Measurements from ENCODE around the gene MAP2K2.

The MAP2K2 gene

GRCh38 chr19:4063369-4064148 is 60.4 kb downstream of the MAP2K2 start:
- intact Hi-C loops (cut with DNase I) = no loop called here

GRCh38 chr19:4062419-4063368 is 61.2 kb downstream of the MAP2K2 start:
- intact Hi-C loops (cut with DNase I) = no loop called here
- peak in 2 of 10 donors; percentile 59 to 82 for DNase-seq

More at GRCh38 chr19:4063369-4064148, 60.4 kb downstream of the MAP2K2 start:
- DNase-seq = peak in 2 of 10 donors; percentile 64 to 67

- intact Hi-C loops (cut with DNase I) = no loop called here
- peak in 2 of 10 donors; percentile 61 to 81 for DNase-seq
These were observed 62.1 kb downstream of the MAP2K2 start for GRCh38 chr19:4061683-4062418.

GRCh38 chr19:4061178-4061682 is 62.7 kb downstream of the MAP2K2 start:
- intact Hi-C loops (cut with DNase I) = no loop called here
- peak in 2 of 10 donors; percentile 73 to 77 for DNase-seq

- peak in 3 of 10 donors; percentile 48 to 76 (median 54) for DNase-seq
- intact Hi-C loops (cut with DNase I) = no loop called here
These were observed 63.2 kb downstream of the MAP2K2 start for GRCh38 chr19:4060621-4061177.

- intact Hi-C loops (cut with DNase I) = loop anchor here (5.0 kb wide), 1 partner anchor 38 kb away; no protein-coding TSS in a partner anchor
- DNase-seq = peak in 3 of 10 donors; percentile 67 to 82 (median 69)
These were observed 63.9 kb downstream of the MAP2K2 start for GRCh38 chr19:4059891-4060620.

GRCh38 chr19:4059453-4059871 is 64.5 kb downstream of the MAP2K2 start:
- intact Hi-C loops (cut with DNase I) = loop anchor here (5.0 kb wide), 1 partner anchor 37 kb away; no protein-coding TSS in a partner anchor
- peak in 1 of 10 donors; percentile 74 for DNase-seq

GRCh38 chr19:4058693-4059452 is 65.0 kb downstream of the MAP2K2 start:
- peak; percentile 63 to 96 (median 71) for DNase-seq
- intact Hi-C loops (cut with DNase I) = loop anchor here (5.0 kb wide), 1 partner anchor 37 kb away; no protein-coding TSS in a partner anchor

- intact Hi-C loops (cut with DNase I) = loop anchor here (5.0 kb wide), 1 partner anchor 36 kb away; no protein-coding TSS in a partner anchor
- peak in 5 of 10 donors; percentile 57 to 90 (median 70) for DNase-seq
These were observed 65.8 kb downstream of the MAP2K2 start for GRCh38 chr19:4057931-4058692.

- intact Hi-C loops (cut with DNase I) = loop anchor here (5.0 kb wide), 1 partner anchor 33 kb away; no protein-coding TSS in a partner anchor
- peak in 1 of 10 donors; percentile 48 for DNase-seq
These were observed 68.7 kb downstream of the MAP2K2 start for GRCh38 chr19:4055209-4055552.

GRCh38 chr19:4054441-4055208 is 69.3 kb downstream of the MAP2K2 start:
- DNase-seq = peak in 3 of 10 donors; percentile 75 to 88 (median 85)
- intact Hi-C loops (cut with DNase I) = loop anchor here (5.0 kb wide), 1 partner anchor 32 kb away; no protein-coding TSS in a partner anchor

- DNase-seq = peak in 3 of 10 donors; percentile 69 to 87 (median 78)
- intact Hi-C loops (cut with DNase I) = no loop called here
These were observed 70.2 kb downstream of the MAP2K2 start for GRCh38 chr19:4053423-4054324.

GRCh38 chr19:4052993-4053422 is 70.9 kb downstream of the MAP2K2 start:
- DNase-seq = peak in 2 of 10 donors; percentile 68 to 76
- intact Hi-C loops (cut with DNase I) = no loop called here

GRCh38 chr19:4052114-4052992 is 71.6 kb downstream of the MAP2K2 start:
- peak in 5 of 10 donors; percentile 62 to 90 (median 72) for DNase-seq
- intact Hi-C loops (cut with DNase I) = no loop called here
